ENCODE measurements around the gene STK32B.

DNA sequence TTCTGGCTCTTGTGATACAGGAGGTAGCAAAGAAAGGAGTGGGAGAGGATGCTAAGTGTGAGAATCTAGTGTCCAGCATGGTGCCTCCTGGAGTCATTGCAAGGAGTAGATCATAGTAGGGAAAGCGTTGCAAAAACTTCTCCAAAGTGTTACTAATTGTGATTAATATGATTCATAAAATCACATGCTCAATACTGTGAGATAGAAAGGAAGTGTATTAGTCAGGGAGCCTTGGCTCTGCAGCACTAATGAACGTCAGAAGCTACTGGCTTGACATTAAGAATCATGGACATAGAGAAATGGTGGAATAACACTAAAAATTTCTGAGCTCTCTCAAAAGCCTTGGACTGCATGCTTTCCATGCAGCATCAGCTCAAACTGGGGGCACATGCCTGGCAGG lies 358.0 kb downstream of the STK32B start:
- TF ChIP-seq RAD21 (IDR thresholded peaks at IDR 0.05; ENCODE audit: low read length), result no peak
- TF ChIP-seq POLR2A (IDR thresholded peaks at IDR 0.05; ENCODE audit: low read depth, low read length), result no peak
- TF ChIP-seq, protein P1, sequence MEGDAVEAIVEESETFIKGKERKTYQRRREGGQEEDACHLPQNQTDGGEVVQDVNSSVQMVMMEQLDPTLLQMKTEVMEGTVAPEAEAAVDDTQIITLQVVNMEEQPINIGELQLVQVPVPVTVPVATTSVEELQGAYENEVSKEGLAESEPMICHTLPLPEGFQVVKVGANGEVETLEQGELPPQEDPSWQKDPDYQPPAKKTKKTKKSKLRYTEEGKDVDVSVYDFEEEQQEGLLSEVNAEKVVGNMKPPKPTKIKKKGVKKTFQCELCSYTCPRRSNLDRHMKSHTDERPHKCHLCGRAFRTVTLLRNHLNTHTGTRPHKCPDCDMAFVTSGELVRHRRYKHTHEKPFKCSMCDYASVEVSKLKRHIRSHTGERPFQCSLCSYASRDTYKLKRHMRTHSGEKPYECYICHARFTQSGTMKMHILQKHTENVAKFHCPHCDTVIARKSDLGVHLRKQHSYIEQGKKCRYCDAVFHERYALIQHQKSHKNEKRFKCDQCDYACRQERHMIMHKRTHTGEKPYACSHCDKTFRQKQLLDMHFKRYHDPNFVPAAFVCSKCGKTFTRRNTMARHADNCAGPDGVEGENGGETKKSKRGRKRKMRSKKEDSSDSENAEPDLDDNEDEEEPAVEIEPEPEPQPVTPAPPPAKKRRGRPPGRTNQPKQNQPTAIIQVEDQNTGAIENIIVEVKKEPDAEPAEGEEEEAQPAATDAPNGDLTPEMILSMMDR (conservative IDR thresholded peaks at IDR 0.05; ENCODE audit: low read depth, low read length), result no peak
- no peak for TF ChIP-seq CEBPB (IDR thresholded peaks at IDR 0.05; ENCODE audit: low read depth, low read length)
- TF ChIP-seq, protein P2, sequence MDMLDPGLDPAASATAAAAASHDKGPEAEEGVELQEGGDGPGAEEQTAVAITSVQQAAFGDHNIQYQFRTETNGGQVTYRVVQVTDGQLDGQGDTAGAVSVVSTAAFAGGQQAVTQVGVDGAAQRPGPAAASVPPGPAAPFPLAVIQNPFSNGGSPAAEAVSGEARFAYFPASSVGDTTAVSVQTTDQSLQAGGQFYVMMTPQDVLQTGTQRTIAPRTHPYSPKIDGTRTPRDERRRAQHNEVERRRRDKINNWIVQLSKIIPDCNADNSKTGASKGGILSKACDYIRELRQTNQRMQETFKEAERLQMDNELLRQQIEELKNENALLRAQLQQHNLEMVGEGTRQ (IDR thresholded peaks at IDR 0.05; ENCODE audit: low read depth, low read length), result no peak
- no peak for TF ChIP-seq MXI1 (IDR thresholded peaks at IDR 0.05; ENCODE audit: borderline replicate concordance, low read depth, low read length)
- no peak for TF ChIP-seq CHD1 (IDR thresholded peaks at IDR 0.05; ENCODE audit: low read depth, low read length)
- no peak for TF ChIP-seq BHLHE40 (IDR thresholded peaks at IDR 0.05; ENCODE audit: low read depth, low read length)
- TF ChIP-seq, protein P3, sequence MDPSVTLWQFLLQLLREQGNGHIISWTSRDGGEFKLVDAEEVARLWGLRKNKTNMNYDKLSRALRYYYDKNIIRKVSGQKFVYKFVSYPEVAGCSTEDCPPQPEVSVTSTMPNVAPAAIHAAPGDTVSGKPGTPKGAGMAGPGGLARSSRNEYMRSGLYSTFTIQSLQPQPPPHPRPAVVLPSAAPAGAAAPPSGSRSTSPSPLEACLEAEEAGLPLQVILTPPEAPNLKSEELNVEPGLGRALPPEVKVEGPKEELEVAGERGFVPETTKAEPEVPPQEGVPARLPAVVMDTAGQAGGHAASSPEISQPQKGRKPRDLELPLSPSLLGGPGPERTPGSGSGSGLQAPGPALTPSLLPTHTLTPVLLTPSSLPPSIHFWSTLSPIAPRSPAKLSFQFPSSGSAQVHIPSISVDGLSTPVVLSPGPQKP (IDR thresholded peaks at IDR 0.05; ENCODE audit: borderline replicate concordance, low read depth, low read length), result no peak
